Measurements from ENCODE around the gene ATG2A. TPM values are rescaled to one million over a fixed set of nuclear protein-coding genes. Genes with fewer than 3 reads are reported as not detected.
A peak's percentile ranks its signal among the peaks of the same experiment; 100 is the strongest.

ATG2A gene
- polyA plus RNA-seq, 4 donors: 18.0 to 35.7 (median 24.7) TPM

DNA sequence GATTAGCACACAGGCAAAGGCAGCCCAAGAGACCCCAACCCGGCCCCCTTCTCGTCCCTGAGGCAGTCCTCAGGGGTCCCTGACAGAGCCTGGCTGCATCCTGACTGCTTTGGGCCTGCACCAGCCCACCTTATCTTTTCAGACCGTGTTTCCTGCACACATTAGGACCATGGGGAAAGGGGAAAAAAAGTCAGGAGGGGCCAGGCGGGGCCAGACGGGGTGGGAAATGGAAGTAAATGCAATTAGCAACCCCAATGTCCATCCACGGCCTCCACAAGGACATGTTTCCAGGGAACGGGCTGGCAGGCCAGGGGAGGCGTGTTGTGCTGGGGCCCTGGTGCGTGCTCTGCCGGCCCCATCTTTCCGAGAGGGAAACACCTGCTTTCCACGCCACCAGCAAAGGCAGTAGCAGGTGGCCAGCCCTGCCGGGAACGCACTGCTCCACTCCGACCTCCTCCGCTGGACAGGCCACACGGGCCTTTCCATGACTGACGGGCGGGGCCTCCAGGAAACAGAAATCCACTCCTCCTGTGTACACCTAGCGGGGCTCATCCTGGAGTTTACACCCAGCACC, 46.0 kb downstream of the ATG2A start:
- peak in 1 of 2 donors; percentile 64 for DNase-seq
- no peak for FAIRE-seq
- Histone ChIP-seq H3K36me3 (ENCODE audit: control insufficient read depth in 3 of 3, insufficient read depth in 2 of 3, low read depth in 1 of 3, low read length in 3 of 3) (peaks cover 0 to 96% (median 2%) of the 10 kb centered on the region in 3 donors), H3K9me3 (ENCODE audit: control insufficient read depth in 2 of 2, insufficient read depth in 1 of 2, low read depth in 1 of 2, low read length in 1 of 2) (no peaks in the 10 kb centered on the region), H3K4me3 (ENCODE audit: low read depth in 1 of 3, low read length in 3 of 3) (peak overlapping the region in 2 of 3 donors; percentile 37 to 38), H3K4me1 (ENCODE audit: control insufficient read depth in 3 of 3, insufficient read depth in 2 of 3, low read depth in 1 of 3, low read length in 2 of 3) (peaks cover 18 to 77% (median 35%) of the 10 kb centered on the region in 3 donors), H3K27me3 (ENCODE audit: control insufficient read depth in 3 of 3, insufficient read depth in 3 of 3, low read length in 3 of 3) (no peaks in the 10 kb centered on the region), H3K27ac (ENCODE audit: low read depth in 1 of 3, low read length in 2 of 3) (peak overlapping the region; percentile 64 to 85 (median 79))
- 17 to 45% (median 30%) methylated on average over 19 to 20 of the region's 20 CpGs for WGBS, 3 donors

DNA sequence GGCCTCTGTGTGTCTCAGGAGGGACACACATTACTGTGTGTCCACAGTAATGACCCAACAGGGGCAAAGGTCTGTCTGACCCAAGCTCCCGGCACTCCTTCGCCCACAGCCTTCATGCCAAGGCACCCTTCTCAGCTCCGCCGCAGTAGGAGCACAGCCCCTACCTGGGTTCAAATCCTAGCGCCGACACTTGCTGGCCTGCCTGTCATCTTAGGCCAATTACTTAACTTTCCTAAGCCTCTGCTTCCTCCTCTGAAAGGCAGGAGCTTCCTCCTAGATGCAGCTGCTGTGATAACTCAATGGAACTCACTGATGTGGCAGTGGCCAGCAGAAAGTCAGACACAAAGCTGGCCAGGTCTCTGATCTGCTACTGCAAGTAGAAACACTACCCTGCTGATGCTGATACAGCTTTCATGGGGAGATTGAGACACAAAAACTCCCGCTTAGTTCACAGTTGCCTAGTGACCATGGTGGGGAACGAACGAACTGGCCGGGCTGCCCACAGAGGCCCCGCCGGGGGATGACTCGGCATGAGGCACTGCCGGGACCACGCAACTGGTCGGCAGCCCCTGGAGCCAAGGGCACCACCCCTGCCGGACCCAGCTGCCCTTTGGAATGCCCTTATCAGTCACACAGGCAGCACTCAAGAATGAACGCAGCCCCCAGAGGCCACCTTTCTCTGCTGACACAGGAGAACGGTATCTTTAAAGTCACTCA, 46.7 kb downstream of the ATG2A start:
- no peak for FAIRE-seq
- no peaks in the 10 kb centered on the region for H3K27me3 ChIP-seq (ENCODE audit: control insufficient read depth in 3 of 3, insufficient read depth in 3 of 3, low read length in 3 of 3)
- peaks cover 0 to 92% (median 2%) of the 10 kb centered on the region in 3 donors for H3K36me3 ChIP-seq (ENCODE audit: control insufficient read depth in 3 of 3, insufficient read depth in 2 of 3, low read depth in 1 of 3, low read length in 3 of 3)
- no peaks in the 10 kb centered on the region for H3K9me3 ChIP-seq (ENCODE audit: control insufficient read depth in 2 of 2, insufficient read depth in 1 of 2, low read depth in 1 of 2, low read length in 1 of 2)
- WGBS, 3 donors: 39 to 45% (median 39%) methylated on average over 18 to 19 of the region's 19 CpGs
- H3K4me3 ChIP-seq (ENCODE audit: low read depth in 1 of 3, low read length in 3 of 3): peak overlapping the region in 2 of 3 donors; percentile 37 to 38
- peaks cover 19 to 73% (median 35%) of the 10 kb centered on the region in 3 donors for H3K4me1 ChIP-seq (ENCODE audit: control insufficient read depth in 3 of 3, insufficient read depth in 2 of 3, low read depth in 1 of 3, low read length in 2 of 3)
- peak in 1 of 2 donors; percentile 80 for DNase-seq
- peak overlapping the region; percentile 64 to 85 (median 79) for H3K27ac ChIP-seq (ENCODE audit: low read depth in 1 of 3, low read length in 2 of 3)

DNA sequence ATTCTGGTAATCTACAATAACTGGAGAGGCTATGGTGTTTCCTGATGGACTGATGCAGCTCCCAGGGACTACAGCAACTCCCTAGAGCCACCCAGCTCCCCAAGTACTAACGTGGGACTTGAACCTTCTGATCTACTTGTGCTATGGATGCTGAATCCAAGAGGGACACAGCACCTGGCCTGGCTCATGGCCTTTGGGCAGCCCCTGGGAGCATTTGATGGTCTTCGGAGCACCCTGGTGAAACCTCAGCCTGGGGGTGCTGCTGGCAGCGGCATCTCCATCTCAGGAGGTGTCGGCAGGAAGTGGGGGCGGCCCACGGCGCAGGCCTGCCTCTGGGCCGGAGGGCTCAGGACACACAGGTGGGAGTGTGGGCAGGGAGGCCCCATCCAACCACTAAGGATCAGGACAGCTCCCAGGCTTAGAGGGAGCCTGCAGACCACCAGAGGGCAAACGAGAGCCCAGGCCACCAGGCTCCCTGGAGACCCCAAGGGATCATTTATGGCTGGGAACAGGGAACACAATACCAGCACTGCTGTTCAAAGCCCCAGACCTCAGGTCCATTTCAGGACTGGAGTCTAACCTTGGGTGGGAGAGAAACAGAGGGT, 47.3 kb downstream of the ATG2A start:
- Histone ChIP-seq H3K27ac (ENCODE audit: low read depth in 1 of 3, low read length in 2 of 3) (peak overlapping the region; percentile 64 to 85 (median 79)), H3K4me1 (ENCODE audit: control insufficient read depth in 3 of 3, insufficient read depth in 2 of 3, low read depth in 1 of 3, low read length in 2 of 3) (peaks cover 20 to 75% (median 42%) of the 10 kb centered on the region in 3 donors)

DNA sequence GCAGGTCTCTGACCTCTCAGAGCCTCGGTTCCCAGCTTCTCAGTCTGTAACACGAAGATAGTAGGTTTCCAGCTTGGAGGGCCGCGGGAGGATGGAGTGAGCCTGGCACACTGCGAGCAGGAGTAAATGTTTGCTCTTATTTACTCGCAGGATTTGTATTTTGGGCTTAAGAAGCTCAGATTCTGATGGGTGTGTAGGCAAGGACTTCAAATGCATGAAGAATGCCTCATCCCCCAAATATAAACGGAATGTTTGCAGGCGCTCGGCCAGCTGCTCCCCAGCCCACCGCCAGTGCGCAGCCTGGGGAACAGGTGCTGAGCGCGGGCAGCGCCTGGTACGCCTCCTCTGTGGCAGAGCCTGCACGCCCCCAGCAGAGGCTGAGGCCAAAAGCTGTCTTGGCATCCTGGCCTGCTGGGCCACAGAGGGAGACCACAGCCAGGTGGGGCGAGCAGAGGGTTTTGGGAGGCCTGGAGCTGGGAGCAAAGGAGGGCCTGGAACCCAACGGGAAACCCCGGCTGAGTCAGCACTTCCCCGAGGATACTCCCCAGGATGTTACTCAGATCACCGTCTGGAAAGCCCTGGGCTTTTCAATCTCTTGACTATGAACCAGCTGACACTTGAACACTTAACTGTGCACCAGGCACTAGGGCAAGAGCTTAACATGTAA, 48.0 kb downstream of the ATG2A start:
- Histone ChIP-seq H3K36me3 (ENCODE audit: control insufficient read depth in 3 of 3, insufficient read depth in 2 of 3, low read depth in 1 of 3, low read length in 3 of 3) (peaks cover 0 to 88% (median 2%) of the 10 kb centered on the region in 3 donors), H3K27me3 (ENCODE audit: control insufficient read depth in 3 of 3, insufficient read depth in 3 of 3, low read length in 3 of 3) (no peaks in the 10 kb centered on the region), H3K27ac (ENCODE audit: low read depth in 1 of 3, low read length in 2 of 3) (peak overlapping the region; percentile 64 to 85 (median 79)), H3K9me3 (ENCODE audit: control insufficient read depth in 2 of 2, insufficient read depth in 1 of 2, low read depth in 1 of 2, low read length in 1 of 2) (no peaks in the 10 kb centered on the region), H3K4me1 (ENCODE audit: control insufficient read depth in 3 of 3, insufficient read depth in 2 of 3, low read depth in 1 of 3, low read length in 2 of 3) (peaks cover 20 to 76% (median 43%) of the 10 kb centered on the region in 3 donors), H3K4me3 (ENCODE audit: low read depth in 1 of 3, low read length in 3 of 3) (peak overlapping the region in 1 of 3 donors; percentile 4)
- FAIRE-seq (no peak), DNase-seq (no peak)
- WGBS, 3 donors: 55 to 75% (median 62%) methylated on average over 18 to 21 of the region's 21 CpGs

More for the DNA sequence above, 47.3 kb downstream of the ATG2A start:
- DNase-seq (no peak), FAIRE-seq (no peak)
- H3K9me3 ChIP-seq (ENCODE audit: control insufficient read depth in 2 of 2, insufficient read depth in 1 of 2, low read depth in 1 of 2, low read length in 1 of 2): no peaks in the 10 kb centered on the region
- H3K4me3 ChIP-seq (ENCODE audit: low read depth in 1 of 3, low read length in 3 of 3): peak overlapping the region in 2 of 3 donors; percentile 4 to 37
- H3K27me3 ChIP-seq (ENCODE audit: control insufficient read depth in 3 of 3, insufficient read depth in 3 of 3, low read length in 3 of 3): no peaks in the 10 kb centered on the region
- WGBS, 3 donors: 57 to 72% (median 62%) methylated on average over 7 to 9 of the region's 9 CpGs
- peaks cover 0 to 92% (median 2%) of the 10 kb centered on the region in 3 donors for H3K36me3 ChIP-seq (ENCODE audit: control insufficient read depth in 3 of 3, insufficient read depth in 2 of 3, low read depth in 1 of 3, low read length in 3 of 3)

DNA sequence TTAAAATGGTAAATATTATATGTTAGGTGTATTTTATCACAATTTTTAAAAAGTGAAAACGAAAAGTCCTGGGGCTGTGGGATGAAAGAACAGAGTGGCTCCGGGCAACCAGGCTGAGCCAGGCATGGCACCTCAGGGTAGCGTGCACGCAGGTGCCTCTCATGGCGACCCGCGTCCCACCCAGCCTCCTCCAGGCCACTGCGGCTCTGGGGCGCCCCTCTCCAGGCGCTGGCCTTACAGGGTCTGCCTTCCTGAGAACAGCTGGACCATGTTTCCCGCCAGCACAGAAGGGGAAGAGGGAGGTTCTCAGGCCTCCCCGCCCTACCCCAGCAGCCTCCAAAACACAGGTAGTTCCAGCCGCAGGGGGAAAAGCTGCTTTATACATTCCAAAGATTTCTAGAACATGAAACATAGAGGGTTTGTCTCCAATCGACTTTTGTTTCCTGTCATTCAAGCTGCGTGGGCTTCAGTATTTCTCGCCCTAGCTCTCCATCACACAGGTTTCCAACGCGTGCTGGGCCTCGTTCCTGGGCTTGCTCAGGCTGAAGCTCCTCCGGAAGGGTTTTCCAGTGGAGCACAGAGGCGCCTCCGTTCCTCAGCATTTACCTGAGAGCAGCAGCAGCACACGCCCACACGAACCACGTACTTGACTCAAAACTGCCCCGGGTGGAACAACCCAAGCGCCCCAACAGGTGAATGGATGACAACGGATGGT, 49.1 kb downstream of the ATG2A start:
- peaks cover 24 to 80% (median 46%) of the 10 kb centered on the region in 3 donors for H3K4me1 ChIP-seq (ENCODE audit: control insufficient read depth in 3 of 3, insufficient read depth in 2 of 3, low read depth in 1 of 3, low read length in 2 of 3)
- H3K9me3 ChIP-seq (ENCODE audit: control insufficient read depth in 2 of 2, insufficient read depth in 1 of 2, low read depth in 1 of 2, low read length in 1 of 2): no peaks in the 10 kb centered on the region
- DNase-seq: no peak
- no peaks in the 10 kb centered on the region for H3K27me3 ChIP-seq (ENCODE audit: control insufficient read depth in 3 of 3, insufficient read depth in 3 of 3, low read length in 3 of 3)
- no peak for FAIRE-seq
- WGBS, 3 donors: 76 to 82% (median 80%) methylated on average over 28 of the region's 28 CpGs
- H3K27ac ChIP-seq (ENCODE audit: low read depth in 1 of 3, low read length in 2 of 3): peak overlapping the region; percentile 33 to 85 (median 79)
- H3K36me3 ChIP-seq (ENCODE audit: control insufficient read depth in 3 of 3, insufficient read depth in 2 of 3, low read depth in 1 of 3, low read length in 3 of 3): peaks cover 0 to 89% (median 2%) of the 10 kb centered on the region in 3 donors
- no peak overlapping the region for H3K4me3 ChIP-seq (ENCODE audit: low read depth in 1 of 3, low read length in 3 of 3)

DNA sequence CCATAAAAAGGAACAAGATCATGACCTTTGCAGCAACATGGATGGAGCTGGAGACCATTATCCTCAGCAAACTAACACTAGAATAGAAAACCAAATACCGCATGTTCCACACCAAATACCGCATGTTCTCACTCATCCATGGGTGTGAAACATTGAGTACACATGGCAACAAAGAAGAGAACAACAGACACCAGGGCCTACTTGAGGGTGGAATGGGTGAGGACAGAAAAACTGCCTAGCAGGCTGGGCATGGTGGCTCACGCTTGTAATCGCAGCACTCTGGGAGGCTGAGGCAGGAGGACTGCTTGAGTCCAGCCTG, 50.9 kb downstream of the ATG2A start:
- DNase-seq: no peak
- 87 to 95% (median 94%) methylated on average over 4 of the region's 4 CpGs for WGBS, 3 donors
- H3K36me3 ChIP-seq (ENCODE audit: control insufficient read depth in 3 of 3, insufficient read depth in 2 of 3, low read depth in 1 of 3, low read length in 3 of 3): peaks cover 0 to 88% (median 1%) of the 10 kb centered on the region in 3 donors
- H3K9me3 ChIP-seq (ENCODE audit: control insufficient read depth in 2 of 2, insufficient read depth in 1 of 2, low read depth in 1 of 2, low read length in 1 of 2): no peaks in the 10 kb centered on the region
- peak overlapping the region in 2 of 3 donors; percentile 32 to 56 for H3K27ac ChIP-seq (ENCODE audit: low read depth in 1 of 3, low read length in 2 of 3)
- H3K4me1 ChIP-seq (ENCODE audit: control insufficient read depth in 3 of 3, insufficient read depth in 2 of 3, low read depth in 1 of 3, low read length in 2 of 3): peaks cover 16 to 74% (median 50%) of the 10 kb centered on the region in 3 donors
- FAIRE-seq: no peak
- H3K4me3 ChIP-seq (ENCODE audit: low read depth in 1 of 3, low read length in 3 of 3): no peak overlapping the region
- no peaks in the 10 kb centered on the region for H3K27me3 ChIP-seq (ENCODE audit: control insufficient read depth in 3 of 3, insufficient read depth in 3 of 3, low read length in 3 of 3)

DNA sequence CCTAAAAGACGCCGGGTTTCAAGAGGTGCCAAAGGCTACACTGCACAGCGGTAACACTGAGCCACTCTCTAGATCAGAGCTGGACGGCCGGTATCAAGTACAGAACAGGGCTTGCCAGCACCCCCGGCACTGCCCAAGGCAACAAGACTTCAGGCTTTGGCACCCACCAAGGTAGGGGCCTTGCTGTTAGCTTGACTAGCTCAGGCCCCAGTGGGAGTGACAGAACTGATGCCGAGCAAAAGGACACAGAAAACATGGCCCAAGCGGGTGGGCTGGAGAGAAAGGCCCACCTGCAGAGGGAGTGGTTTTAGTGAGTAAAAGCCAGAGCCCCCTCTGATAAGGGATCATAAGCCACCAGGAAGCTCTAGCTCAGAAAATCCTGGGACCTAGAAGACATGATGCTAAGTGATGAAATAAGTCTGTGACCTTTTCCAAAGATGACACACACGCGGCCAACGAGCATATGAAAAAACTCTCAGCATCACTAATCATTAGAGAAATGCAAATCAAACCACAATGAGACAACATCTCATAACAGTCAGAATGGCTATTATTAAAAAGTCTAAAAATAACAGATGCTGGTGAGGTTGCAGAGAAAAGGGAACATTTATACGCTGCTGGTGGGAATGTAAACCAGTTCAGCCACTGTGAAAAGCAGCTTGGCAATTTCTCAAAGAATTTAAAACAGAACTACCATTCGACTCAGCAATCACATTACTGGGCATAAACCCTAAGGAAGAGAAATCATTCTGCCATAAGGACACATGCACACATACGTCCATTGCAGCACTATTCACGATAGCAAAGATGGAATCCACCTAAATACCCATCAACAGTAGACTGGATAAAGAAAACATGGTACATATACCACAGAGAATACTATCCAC, 51.5 kb downstream of the ATG2A start:
- DNase-seq (no peak), FAIRE-seq (no peak)
- Histone ChIP-seq H3K4me3 (ENCODE audit: low read depth in 1 of 3, low read length in 3 of 3) (peak overlapping the region in 1 of 3 donors; percentile 9), H3K4me1 (ENCODE audit: control insufficient read depth in 3 of 3, insufficient read depth in 2 of 3, low read depth in 1 of 3, low read length in 2 of 3) (peaks cover 16 to 68% (median 44%) of the 10 kb centered on the region in 3 donors), H3K9me3 (ENCODE audit: control insufficient read depth in 2 of 2, insufficient read depth in 1 of 2, low read depth in 1 of 2, low read length in 1 of 2) (no peaks in the 10 kb centered on the region), H3K27ac (ENCODE audit: low read depth in 1 of 3, low read length in 2 of 3) (peak overlapping the region; percentile 70 to 95 (median 85)), H3K36me3 (ENCODE audit: control insufficient read depth in 3 of 3, insufficient read depth in 2 of 3, low read depth in 1 of 3, low read length in 3 of 3) (peaks cover 0 to 86% (median 0%) of the 10 kb centered on the region in 3 donors), H3K27me3 (ENCODE audit: control insufficient read depth in 3 of 3, insufficient read depth in 3 of 3, low read length in 3 of 3) (no peaks in the 10 kb centered on the region)
- 62 to 80% (median 66%) methylated on average over 15 of the region's 15 CpGs for WGBS, 3 donors
